Epithelial cell of alveolus of lung (primary cell): ENCODE measurements around the gene GPR183. TPM values are rescaled to one million over a fixed set of nuclear protein-coding genes. Genes with fewer than 3 reads are reported as not detected.

Source experiments
- total RNA-seq: library from RNA; depleted of rRNA; stranded (reverse); fragments of >200 nt; gene quantifications from 2 replicates; pipeline ENCODE4 v1.2.1, GENCODE V29; 2015

The GPR183 gene, protein sequence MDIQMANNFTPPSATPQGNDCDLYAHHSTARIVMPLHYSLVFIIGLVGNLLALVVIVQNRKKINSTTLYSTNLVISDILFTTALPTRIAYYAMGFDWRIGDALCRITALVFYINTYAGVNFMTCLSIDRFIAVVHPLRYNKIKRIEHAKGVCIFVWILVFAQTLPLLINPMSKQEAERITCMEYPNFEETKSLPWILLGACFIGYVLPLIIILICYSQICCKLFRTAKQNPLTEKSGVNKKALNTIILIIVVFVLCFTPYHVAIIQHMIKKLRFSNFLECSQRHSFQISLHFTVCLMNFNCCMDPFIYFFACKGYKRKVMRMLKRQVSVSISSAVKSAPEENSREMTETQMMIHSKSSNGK
- total RNA-seq = 2.3 TPM in 1 of 2 replicates, not detected in the other

DNA sequence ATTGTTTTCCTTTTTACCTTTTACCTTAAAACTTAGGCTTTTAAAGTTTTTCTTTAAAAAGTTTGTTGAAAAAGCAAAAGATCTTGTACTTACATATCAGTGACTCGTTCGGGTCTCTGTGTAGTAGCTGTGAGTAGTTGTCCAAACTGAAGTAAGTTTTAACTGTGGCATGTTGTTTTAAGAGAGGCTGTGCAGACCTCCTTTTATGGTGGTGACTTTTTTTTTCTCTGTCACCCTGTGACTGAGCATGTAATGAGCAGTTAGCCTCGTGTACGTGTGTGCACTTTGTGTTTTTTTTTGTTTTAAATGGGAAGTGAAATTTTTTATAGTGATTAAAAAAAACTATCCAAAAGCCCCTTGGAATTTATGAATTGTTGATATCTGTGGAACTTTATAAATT is at the start of gene GPR183:
GPR183 (minus strand) TSS at position 153 of the 400 bp plus-strand sequence. CDS start 11,254 bp downstream, outside the sequence.

DNA sequence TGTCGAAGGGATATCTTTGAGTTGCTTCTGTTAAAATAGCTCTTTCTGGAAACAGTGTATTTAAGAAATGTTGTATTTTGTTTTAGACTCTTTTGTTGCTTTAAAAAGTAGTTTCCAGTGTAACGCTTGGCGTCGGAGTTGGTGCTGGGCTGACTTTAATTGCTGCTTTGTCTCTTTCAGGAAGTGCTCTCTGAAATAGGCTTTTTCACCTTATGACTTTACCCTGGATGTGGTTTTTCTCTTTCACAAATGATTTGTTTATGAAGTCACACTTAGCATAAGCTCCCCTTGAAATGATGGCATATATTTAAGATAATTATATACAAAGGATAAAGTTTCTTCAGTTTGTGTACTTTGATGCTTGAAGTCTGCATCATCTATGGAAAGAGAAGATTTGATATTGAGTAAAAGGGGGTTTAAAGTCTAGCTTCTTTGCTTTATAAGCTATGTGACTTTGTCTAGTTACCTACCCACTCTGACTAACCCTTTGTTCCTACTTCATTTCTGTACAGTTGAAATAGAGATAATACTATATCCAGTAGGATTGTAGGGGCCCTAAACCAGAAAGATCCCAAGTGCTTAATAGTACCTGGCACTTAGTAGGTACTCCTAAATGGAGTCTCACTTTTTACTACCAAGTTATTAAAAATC is 48.9 kb downstream of the GPR183 start, which contains the start of gene GPR18:
GPR18 (minus strand) TSS at position 170 of the 651 bp plus-strand sequence. CDS start 2,507 bp downstream, outside the sequence.

Other genes with a start within 250 kb of the GPR183 start
- 51.1 and 51.5 TPM in 2 replicates for gene UBAC2, start 106.5 kb downstream of the GPR183 start, total RNA-seq
- gene GPR18, start 49.0 kb downstream of the GPR183 start, total RNA-seq = not detected in 2 replicates
- gene TM9SF2, start 194.1 kb upstream of the GPR183 start, total RNA-seq = 69.5 and 98.0 TPM in 2 replicates